Endothelial cell (in vitro differentiated cells): ENCODE data around the gene PLAAT3. TPM values are rescaled to one million over a fixed set of nuclear protein-coding genes. Genes with fewer than 3 reads are reported as not detected.

Experiments used
- DNase-seq: peaks from one replicate; pipeline ENCODE4 v3.0.0; 2021; ENCODE audit warnings: low spot score
- H3K27ac Mint-ChIP-seq: one replicate; pipeline ENCODE4 v1.8.0; 2021; ENCODE audit warnings: mixed read lengths, inconsistent platforms; ENCODE audit not compliant: unreplicated experiment
- H3K27me3 Mint-ChIP-seq: one replicate; pipeline ENCODE4 v1.8.0; 2021; ENCODE audit warnings: mild to moderate bottlenecking, moderate library complexity, mixed read lengths, inconsistent platforms; ENCODE audit not compliant: unreplicated experiment
- H3K36me3 Mint-ChIP-seq: one replicate; pipeline ENCODE4 v1.8.0; 2021; ENCODE audit warnings: mild to moderate bottlenecking, low read depth, mixed read lengths, inconsistent platforms; ENCODE audit not compliant: unreplicated experiment
- H3K4me1 Mint-ChIP-seq: one replicate; pipeline ENCODE4 v1.8.0; 2021; ENCODE audit warnings: mild to moderate bottlenecking, mixed read lengths, inconsistent platforms; ENCODE audit not compliant: unreplicated experiment
- H3K4me3 Mint-ChIP-seq: one replicate; pipeline ENCODE4 v1.8.0; 2021; ENCODE audit warnings: mild to moderate bottlenecking, mixed read lengths, inconsistent platforms; ENCODE audit not compliant: unreplicated experiment
- H3K9me3 Mint-ChIP-seq: one replicate; pipeline ENCODE4 v1.8.0; 2021; ENCODE audit warnings: mixed read lengths, inconsistent platforms; ENCODE audit not compliant: unreplicated experiment
- CTCF ChIP-seq: fragments of 200-600 bp; sonication (generic); IDR thresholded peaks from one replicate; pipeline ENCODE4 v1.5.0; 2021; ENCODE audit warnings: antibody characterized with exemption; ENCODE audit not compliant: unreplicated experiment
- total RNA-seq: library from RNA; stranded (reverse); fragmentation: NEBNext Ultra II Directional; extraction: Animal tissue kit (Norgen Biotek cat#: 25700); gene quantifications from one replicate; pipeline ENCODE4 v1.2.1, GENCODE V29; 2021; ENCODE audit not compliant: unreplicated experiment

The PLAAT3 gene
- total RNA-seq, 1 donor from 2014 or later = 14.1 TPM

GRCh38 chr11:63567044-63567840 lies 47.0 kb downstream of the PLAAT3 start:
- no peak for DNase-seq
- H3K4me3 Mint-ChIP-seq = no peak overlapping the region
- TF ChIP-seq CTCF = no peak
- H3K9me3 Mint-ChIP-seq = no peaks in the 10 kb centered on the region
- H3K27me3 Mint-ChIP-seq = no peaks in the 10 kb centered on the region
- H3K36me3 Mint-ChIP-seq = no peaks in the 10 kb centered on the region
- no peaks in the 10 kb centered on the region for H3K4me1 Mint-ChIP-seq
- H3K27ac Mint-ChIP-seq = no peak overlapping the region

- no peaks in the 10 kb centered on the region for H3K9me3 Mint-ChIP-seq
- H3K36me3 Mint-ChIP-seq = no peaks in the 10 kb centered on the region
- no peak for TF ChIP-seq CTCF
- no peak overlapping the region for H3K4me3 Mint-ChIP-seq
- DNase-seq = no peak
- no peaks in the 10 kb centered on the region for H3K27me3 Mint-ChIP-seq
- H3K4me1 Mint-ChIP-seq = peaks cover 5% of the 10 kb centered on the region
- H3K27ac Mint-ChIP-seq = no peak overlapping the region
Measured at GRCh38 chr11:63564784-63565350, 49.4 kb downstream of the PLAAT3 start.

- H3K4me3 Mint-ChIP-seq = no peak overlapping the region
Measured at GRCh38 chr11:63564056-63564774, 50.0 kb downstream of the PLAAT3 start.

GRCh38 chr11:63563201-63564055 lies 50.8 kb downstream of the PLAAT3 start, which contains the start of gene PLAAT2:
PLAAT2 (minus strand) TSS chr11:63563379; CDS start chr11:63563324, 55 bp downstream.
- no peak for TF ChIP-seq CTCF
- Mint-ChIP-seq H3K36me3 (no peaks in the 10 kb centered on the region), H3K4me1 (peaks cover 6% of the 10 kb centered on the region), H3K9me3 (no peaks in the 10 kb centered on the region), H3K4me3 (no peak within 1 kb of the TSS), H3K27ac (no peak within 1 kb of the TSS), H3K27me3 (no peaks in the 10 kb centered on the region)
- DNase-seq = no peak

More at GRCh38 chr11:63564056-63564774, 50.0 kb downstream of the PLAAT3 start:
- no peaks in the 10 kb centered on the region for H3K36me3 Mint-ChIP-seq
- TF ChIP-seq CTCF = no peak
- DNase-seq = no peak
- H3K4me1 Mint-ChIP-seq = peaks cover 6% of the 10 kb centered on the region
- no peak overlapping the region for H3K27ac Mint-ChIP-seq
- H3K9me3 Mint-ChIP-seq = no peaks in the 10 kb centered on the region
- no peaks in the 10 kb centered on the region for H3K27me3 Mint-ChIP-seq
